H9 (cell line): Measurements from ENCODE around the gene ACBD7. TPM values are rescaled to one million over a fixed set of nuclear protein-coding genes. Genes with fewer than 3 reads are reported as not detected.

Experiments used
- DNase-seq: peaks from one replicate; pipeline ENCODE4 v3.0.0-alpha.2; 2017
- H2AFZ ChIP-seq: one replicate; pipeline ENCODE4 v1.6.1; 2013; ENCODE audit warnings: mild to moderate bottlenecking, low read length, control low read depth, moderate library complexity
- H2AK5ac ChIP-seq: 2 replicates; pipeline ENCODE4 v1.6.1; 2013; ENCODE audit warnings: low read length, control low read depth, mixed read lengths; ENCODE audit not compliant: insufficient read length
- H2BK120ac ChIP-seq: one replicate; pipeline ENCODE4 v1.6.1; 2013; ENCODE audit warnings: low read depth, mild to moderate bottlenecking, low read length, control low read depth, inconsistent platforms; ENCODE audit not compliant: poor library complexity, severe bottlenecking
- H2BK12ac ChIP-seq: 2 replicates; pipeline ENCODE4 v1.6.1; 2013; ENCODE audit warnings: low read length, control low read depth, mixed read lengths, low read depth; ENCODE audit not compliant: insufficient read length
- H2BK15ac ChIP-seq: 2 replicates; pipeline ENCODE4 v1.6.1; 2013; ENCODE audit warnings: low read depth, low read length, control low read depth
- H2BK20ac ChIP-seq: one replicate; pipeline ENCODE4 v1.6.1; 2013; ENCODE audit warnings: low read depth, mild to moderate bottlenecking, low read length, control low read depth, inconsistent platforms; ENCODE audit not compliant: poor library complexity, severe bottlenecking
- H2BK5ac ChIP-seq: 2 replicates; pipeline ENCODE4 v1.6.1; 2013; ENCODE audit warnings: low read length, control low read depth, mixed read lengths; ENCODE audit not compliant: insufficient read length
- H3K14ac ChIP-seq: 2 replicates; pipeline ENCODE4 v1.6.1; 2013; ENCODE audit warnings: low read length, control low read depth; ENCODE audit not compliant: insufficient read depth
- H3K18ac ChIP-seq: 2 replicates; pipeline ENCODE4 v1.6.1; 2013; ENCODE audit warnings: low read depth, mild to moderate bottlenecking, mixed read lengths, low read length, control low read depth; ENCODE audit not compliant: insufficient read length
- H3K23ac ChIP-seq: 2 replicates; pipeline ENCODE4 v1.6.1; 2013; ENCODE audit warnings: low read length, control low read depth, mixed read lengths, low read depth; ENCODE audit not compliant: insufficient read length
- H3K23me2 ChIP-seq: 2 replicates; pipeline ENCODE4 v1.6.1; 2013; ENCODE audit warnings: low read depth, mild to moderate bottlenecking, mixed read lengths, low read length, control low read depth; ENCODE audit not compliant: insufficient read length, poor library complexity, severe bottlenecking
- H3K27ac ChIP-seq: 2 replicates; pipeline ENCODE4 v1.5.1; 2013; ENCODE audit warnings: low read length, control low read depth, mixed read lengths, low read depth; ENCODE audit not compliant: insufficient read length
- H3K27me3 ChIP-seq: 2 replicates; pipeline ENCODE4 v1.6.1; 2013; ENCODE audit warnings: low read length, control low read depth, inconsistent platforms; ENCODE audit not compliant: insufficient read depth
- H3K4ac ChIP-seq: 2 replicates; pipeline ENCODE4 v1.6.1; 2013; ENCODE audit warnings: low read depth, mild to moderate bottlenecking, control low read depth, inconsistent platforms, low read length, moderate library complexity
- H3K4me1 ChIP-seq: 2 replicates; pipeline ENCODE4 v1.6.1; 2013; ENCODE audit warnings: low read length, control low read depth, inconsistent platforms; ENCODE audit not compliant: insufficient read depth
- H3K4me2 ChIP-seq: 2 replicates; pipeline ENCODE4 v1.6.1; 2013; ENCODE audit warnings: low read length, control low read depth, mixed read lengths; ENCODE audit not compliant: insufficient read length, insufficient read depth
- H3K56ac ChIP-seq: 2 replicates; pipeline ENCODE4 v1.6.1; 2013; ENCODE audit warnings: low read depth, mild to moderate bottlenecking, mixed read lengths, low read length, control low read depth; ENCODE audit not compliant: insufficient read length
- H3K79me1 ChIP-seq: 2 replicates; pipeline ENCODE4 v1.6.1; 2013; ENCODE audit warnings: low read depth, mild to moderate bottlenecking, moderate library complexity, low read length, control low read depth, inconsistent platforms; ENCODE audit not compliant: insufficient read depth, poor library complexity, severe bottlenecking
- H3K79me2 ChIP-seq: 2 replicates; pipeline ENCODE4 v1.6.1; 2013; ENCODE audit warnings: low read length, control low read depth, inconsistent platforms; ENCODE audit not compliant: insufficient read depth
- H3K9ac ChIP-seq: 2 replicates; pipeline ENCODE4 v1.6.1; 2013; ENCODE audit warnings: low read length, control low read depth, mixed read lengths; ENCODE audit not compliant: insufficient read length; ENCODE audit errors: extremely low read depth
- H3K9me3 ChIP-seq: one replicate; pipeline ENCODE4 v1.6.1; 2013; ENCODE audit warnings: low read depth, low read length, inconsistent platforms; ENCODE audit not compliant: control insufficient read depth
- H3T11ph ChIP-seq: one replicate; pipeline ENCODE4 v1.6.1; 2013; ENCODE audit warnings: mild to moderate bottlenecking, low read length, control low read depth, inconsistent platforms
- H4K20me1 ChIP-seq: one replicate; pipeline ENCODE4 v1.6.1; 2013; ENCODE audit not compliant: control insufficient read depth, insufficient read length, insufficient read depth
- H4K5ac ChIP-seq: 2 replicates; pipeline ENCODE4 v1.6.1; 2013; ENCODE audit warnings: low read depth, mild to moderate bottlenecking, mixed read lengths, low read length, control low read depth; ENCODE audit not compliant: insufficient read length
- H4K8ac ChIP-seq: replicated peaks from 2 replicates; pipeline ENCODE4 v1.6.1; 2013; ENCODE audit warnings: low read length, control low read depth, mixed read lengths, low read depth; ENCODE audit not compliant: insufficient read length
- H4K91ac ChIP-seq: 2 replicates; pipeline ENCODE4 v1.6.1; 2013; ENCODE audit warnings: low read depth, mild to moderate bottlenecking, moderate library complexity, mixed read lengths, low read length, control low read depth; ENCODE audit not compliant: insufficient read length
- H3K27ac Mint-ChIP-seq, 3 experiments: 2 replicates in 2 of 3; 3 replicates in 1 of 3; pipeline ENCODE4 v1.8.0; 2020 to 2021; ENCODE audit warnings: mixed read lengths in 3 of 3, mild to moderate bottlenecking in 1 of 3, moderate library complexity in 1 of 3
- H3K27me3 Mint-ChIP-seq: 2 replicates; pipeline ENCODE4 v1.8.0; 2021; ENCODE audit warnings: low read depth, mild to moderate bottlenecking, moderate library complexity, mixed read lengths
- H3K36me3 Mint-ChIP-seq, 3 experiments: 2 replicates in 2 of 3; 3 replicates in 1 of 3; pipeline ENCODE4 v1.8.0; 2020 to 2021; ENCODE audit warnings: low read depth in 3 of 3, mixed read lengths in 3 of 3; ENCODE audit not compliant: insufficient read depth in 1 of 3
- H3K4me1 Mint-ChIP-seq, 2 experiments: 2 replicates each; pipeline ENCODE4 v1.8.0; 2020; ENCODE audit warnings: mixed read lengths in 2 of 2
- H3K4me3 Mint-ChIP-seq, 2 experiments: 2 replicates in 1 of 2; 3 replicates in 1 of 2; pipeline ENCODE4 v1.8.0; 2020 to 2021; ENCODE audit warnings: mild to moderate bottlenecking in 2 of 2, mixed read lengths in 2 of 2, moderate library complexity in 1 of 2
- H3K9me3 Mint-ChIP-seq, 2 experiments: 2 replicates in 1 of 2; 3 replicates in 1 of 2; pipeline ENCODE4 v1.8.0; 2020; ENCODE audit warnings: mild to moderate bottlenecking in 2 of 2, mixed read lengths in 2 of 2, moderate library complexity in 1 of 2
- WGBS: extraction: QIAGEN DNeasy Blood & Tissue Kit; methylation state at CpG from one replicate; pipeline ENCODE4 v1.1.7; 2013; ENCODE audit warnings: missing lambda C conversion rate, low lambda C conversion rate, mixed read lengths; ENCODE audit not compliant: insufficient read length; ENCODE audit errors: extremely low coverage; 5-methylcytosine and 5-hydroxymethylcytosine counted together
- total RNA-seq: library from RNA; stranded (reverse); gene quantifications from 2 replicates; pipeline ENCODE4 v1.2.1, GENCODE V29; 2021
- TF ChIP-seq, protein P1 (sequence below): fragments of 200-600 bp; sonication (generic); conservative IDR thresholded peaks from 3 replicates; pipeline ENCODE4 v1.8.0; 2021; ENCODE audit warnings: antibody characterized with exemption, mild to moderate bottlenecking

ACBD7 gene
- total RNA-seq, 1 experiment from 2014 or later = 25.0 TPM

DNA sequence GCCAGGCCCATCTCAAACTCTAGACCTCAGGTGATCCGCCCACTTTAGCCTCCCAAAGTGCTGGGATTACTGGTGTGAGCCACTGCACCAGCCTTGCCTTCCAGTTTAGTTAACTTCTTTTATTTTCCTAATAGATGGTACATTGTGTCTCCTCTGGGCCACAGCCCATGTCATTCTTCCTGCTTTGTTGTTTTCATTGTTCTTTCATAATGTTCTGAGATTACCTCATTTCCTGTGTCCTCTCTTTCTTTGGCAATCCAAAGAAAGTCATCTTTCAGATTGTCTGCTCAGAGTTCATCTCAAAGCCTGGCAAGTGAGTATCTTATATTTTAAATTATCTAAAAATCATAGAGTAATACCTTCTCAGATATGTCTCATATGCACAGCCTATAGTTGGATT is 44.9 kb downstream of the ACBD7 start, which contains the start of gene OLAH:
OLAH (plus strand) TSS at position 270 of the 400 bp plus-strand sequence. CDS start 3,346 bp downstream, outside the sequence.
- TF ChIP-seq, protein P1, sequence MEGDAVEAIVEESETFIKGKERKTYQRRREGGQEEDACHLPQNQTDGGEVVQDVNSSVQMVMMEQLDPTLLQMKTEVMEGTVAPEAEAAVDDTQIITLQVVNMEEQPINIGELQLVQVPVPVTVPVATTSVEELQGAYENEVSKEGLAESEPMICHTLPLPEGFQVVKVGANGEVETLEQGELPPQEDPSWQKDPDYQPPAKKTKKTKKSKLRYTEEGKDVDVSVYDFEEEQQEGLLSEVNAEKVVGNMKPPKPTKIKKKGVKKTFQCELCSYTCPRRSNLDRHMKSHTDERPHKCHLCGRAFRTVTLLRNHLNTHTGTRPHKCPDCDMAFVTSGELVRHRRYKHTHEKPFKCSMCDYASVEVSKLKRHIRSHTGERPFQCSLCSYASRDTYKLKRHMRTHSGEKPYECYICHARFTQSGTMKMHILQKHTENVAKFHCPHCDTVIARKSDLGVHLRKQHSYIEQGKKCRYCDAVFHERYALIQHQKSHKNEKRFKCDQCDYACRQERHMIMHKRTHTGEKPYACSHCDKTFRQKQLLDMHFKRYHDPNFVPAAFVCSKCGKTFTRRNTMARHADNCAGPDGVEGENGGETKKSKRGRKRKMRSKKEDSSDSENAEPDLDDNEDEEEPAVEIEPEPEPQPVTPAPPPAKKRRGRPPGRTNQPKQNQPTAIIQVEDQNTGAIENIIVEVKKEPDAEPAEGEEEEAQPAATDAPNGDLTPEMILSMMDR = no peak

More for the DNA sequence above, 44.9 kb downstream of the ACBD7 start, which contains the start of gene OLAH:
- Histone ChIP-seq H2BK12ac (no peak within 1 kb of the TSS), H3K9me3 (no peaks in the 10 kb centered on the region), H3K27ac (no peak within 1 kb of the TSS), H2AK5ac (no peak within 1 kb of the TSS), H3K23me2 (no peaks in the 10 kb centered on the region), H3K79me1 (no peaks in the 10 kb centered on the region), H3K14ac (no peak within 1 kb of the TSS), H3K56ac (no peak within 1 kb of the TSS), H3K27me3 (no peaks in the 10 kb centered on the region), H3K79me2 (no peaks in the 10 kb centered on the region), H2BK15ac (no peak within 1 kb of the TSS), H3K18ac (no peak within 1 kb of the TSS), H3K9ac (no peak within 1 kb of the TSS), H3T11ph (no peak within 1 kb of the TSS), H2AFZ (no peak within 1 kb of the TSS), H4K91ac (no peak within 1 kb of the TSS), H3K23ac (no peak within 1 kb of the TSS), H4K8ac (no peak within 1 kb of the TSS), H3K4me2 (no peak within 1 kb of the TSS), H4K20me1 (no peaks in the 10 kb centered on the region), H4K5ac (no peak within 1 kb of the TSS), H2BK20ac (no peak within 1 kb of the TSS), H3K4ac (no peak within 1 kb of the TSS), H2BK5ac (no peak within 1 kb of the TSS), H3K4me1 (no peaks in the 10 kb centered on the region; the same call in 1 of the 2 replicates), H2BK120ac (no peak within 1 kb of the TSS)
- H3K9me3 Mint-ChIP-seq = peaks cover 0 to 2% of the 10 kb centered on the region in 2 experiments; a peak in 1 of 5 replicates
- peaks cover 14 to 15% of the 10 kb centered on the region in 2 experiments for H3K4me1 Mint-ChIP-seq
- no CpG with 5 or more reads among the region's 1 CpG for WGBS
- H3K27me3 Mint-ChIP-seq = no peaks in the 10 kb centered on the region; the same call in 1 of the 2 replicates
- H3K4me3 Mint-ChIP-seq = no peak within 1 kb of the TSS
- H3K27ac Mint-ChIP-seq = no peak within 1 kb of the TSS
- no peak for DNase-seq
- H3K36me3 Mint-ChIP-seq = no peaks in the 10 kb centered on the region; a peak in 2 of 7 replicates
